Right kidney (tissue), 1 donor: Measurements from ENCODE around the gene TMEFF1.

Experiments used
- DNase-seq: peaks from one replicate; pipeline ENCODE4 v3.0.0-alpha.2; 2016

The TMEFF1 gene

DNA sequence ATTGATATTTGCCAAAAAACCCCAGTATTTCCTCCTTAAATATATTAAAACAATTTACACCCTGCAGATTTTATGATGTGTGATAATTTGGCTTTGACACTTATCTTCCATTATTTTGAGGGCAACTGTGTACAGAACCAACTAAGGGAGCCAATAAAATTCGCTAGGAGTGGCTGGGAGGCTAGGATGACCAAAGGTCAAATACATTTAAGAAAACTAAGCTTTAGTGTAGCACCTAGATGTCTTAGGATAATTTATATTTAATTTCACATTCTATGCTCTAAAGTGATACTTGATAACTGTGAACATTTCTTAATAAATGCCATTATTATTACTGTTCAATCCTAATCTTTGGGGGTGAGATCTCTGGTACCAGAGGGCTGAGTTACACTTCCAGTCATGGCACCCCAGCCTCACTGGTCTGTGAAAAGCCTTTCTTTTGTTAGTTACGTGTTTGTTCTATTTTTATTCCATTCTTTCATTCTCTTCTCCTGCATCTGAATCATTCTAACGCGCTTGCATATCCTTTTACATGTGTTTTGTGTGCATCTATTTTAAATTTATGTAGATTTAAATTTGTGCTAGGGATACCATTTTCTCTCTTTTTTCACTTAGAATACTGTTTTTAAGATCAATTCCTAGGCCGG lies 26.9 kb upstream of the TMEFF1 start:
- no peak for DNase-seq

DNA sequence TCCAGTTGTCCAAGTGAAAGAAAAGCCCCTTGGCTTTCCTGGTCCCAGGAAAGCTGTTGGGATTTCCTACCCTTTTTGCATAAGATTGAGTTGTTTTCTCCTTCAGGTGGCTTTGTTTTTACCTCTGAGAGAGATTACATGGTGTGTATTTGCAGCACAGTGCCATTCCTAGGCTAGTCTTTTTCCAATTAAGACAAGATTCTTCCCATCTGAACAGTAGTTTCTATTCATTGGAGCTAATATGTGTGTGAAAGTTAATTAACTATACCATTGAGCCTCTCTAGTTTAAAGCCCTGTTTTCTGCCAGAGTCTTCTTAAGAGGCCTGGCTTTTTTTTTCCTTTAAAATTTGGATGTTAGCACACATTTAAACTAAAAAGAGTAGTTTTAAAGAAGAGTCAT lies 25.9 kb upstream of the TMEFF1 start:
- no peak for DNase-seq

DNA sequence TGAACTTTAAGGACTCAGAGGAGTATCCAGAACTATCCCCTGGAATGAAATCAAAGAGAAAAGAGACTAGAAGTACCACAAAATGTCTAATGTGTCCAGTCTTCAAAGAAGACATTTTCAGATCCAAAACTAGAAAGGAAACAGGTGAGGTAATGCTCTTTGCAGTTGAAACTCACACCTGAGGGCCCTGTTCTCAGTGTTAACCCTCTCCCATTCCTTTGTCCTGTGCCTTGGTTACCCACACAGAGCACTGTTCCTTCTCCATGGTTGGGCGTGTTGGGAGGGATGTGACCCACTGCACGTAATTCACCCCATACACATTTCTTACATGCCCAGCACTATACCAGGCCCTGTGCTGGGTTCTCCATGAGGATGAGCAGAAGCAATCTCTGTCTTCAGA lies 24.7 kb upstream of the TMEFF1 start:
- no peak for DNase-seq

DNA sequence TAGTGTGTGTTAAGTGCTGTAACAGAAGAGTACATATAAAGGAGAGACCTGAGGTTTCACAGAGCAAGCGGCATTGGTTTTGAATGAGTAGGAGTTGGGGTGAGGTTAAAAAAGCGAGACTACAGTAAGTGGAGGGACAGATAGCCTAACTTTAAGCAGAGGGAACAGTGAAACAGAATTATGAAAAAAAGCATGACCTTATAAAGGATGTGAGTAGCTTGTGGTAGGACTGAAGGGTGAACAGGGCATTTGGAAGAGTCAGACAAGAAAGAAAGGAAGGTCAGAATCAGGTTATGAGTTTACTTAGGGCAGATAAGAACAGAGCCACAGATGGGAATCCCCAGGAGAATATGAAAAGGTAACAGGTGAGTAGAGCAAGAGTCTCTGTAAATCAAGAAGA lies 23.5 kb upstream of the TMEFF1 start:
- no peak for DNase-seq

DNA sequence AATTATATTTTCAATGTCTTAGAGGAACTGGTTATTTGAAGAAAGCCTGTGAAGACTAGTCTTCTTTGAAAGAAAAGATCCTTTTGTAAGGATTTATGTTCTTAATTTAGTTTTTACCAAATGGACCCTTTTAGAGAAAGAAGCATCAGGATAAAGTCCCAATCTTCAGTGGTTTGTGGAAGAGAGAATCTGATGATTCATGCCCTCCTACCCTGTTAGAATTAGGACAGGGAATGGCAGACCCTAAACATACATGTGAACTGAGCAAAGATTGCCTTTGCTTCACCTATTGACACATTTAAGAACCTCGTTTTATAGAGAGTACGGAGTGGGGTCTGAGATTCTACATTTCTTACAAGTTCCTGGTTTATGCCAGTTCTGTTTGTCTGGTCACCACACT lies 20.1 kb upstream of the TMEFF1 start:
- no peak for DNase-seq

DNA sequence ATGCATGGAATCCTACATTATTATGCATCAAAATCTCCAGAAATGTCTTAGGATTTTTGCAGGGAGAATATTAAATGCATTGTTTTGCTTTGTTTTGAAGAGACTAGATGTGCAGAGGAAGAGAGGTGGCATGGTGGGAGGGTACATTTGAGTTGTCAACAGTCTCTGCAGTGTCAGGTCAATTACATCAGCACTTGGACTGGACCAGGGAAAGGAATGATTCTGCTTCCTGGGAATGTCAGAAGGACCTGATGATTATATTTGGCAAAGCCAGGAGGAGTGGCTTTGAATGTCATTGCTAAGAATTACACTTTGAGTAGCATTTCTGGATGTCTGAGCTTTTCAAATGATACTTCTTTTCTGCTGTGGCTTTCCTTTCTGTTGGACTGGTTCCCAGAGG lies 17.5 kb upstream of the TMEFF1 start:
- no peak for DNase-seq

DNA sequence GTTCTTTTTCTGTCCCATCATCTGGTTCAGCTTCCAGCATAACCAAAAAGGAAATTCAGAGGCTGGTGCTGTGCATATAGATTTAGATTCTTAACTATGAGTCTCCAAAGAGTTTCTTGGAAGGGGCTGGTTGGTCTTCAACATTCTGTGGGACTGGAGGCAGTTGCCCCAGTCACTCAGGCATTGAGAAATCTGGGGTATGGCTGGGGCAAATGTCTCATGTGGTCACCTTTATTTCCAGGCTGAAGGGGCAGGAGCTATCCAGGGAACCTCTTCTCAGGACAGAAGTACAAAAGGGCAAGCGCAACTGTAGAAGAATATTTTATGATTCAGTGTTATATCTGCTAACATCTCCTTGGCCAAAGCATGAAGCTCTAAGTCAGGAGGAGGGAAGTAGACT lies 15.4 kb upstream of the TMEFF1 start:
- no peak for DNase-seq

DNA sequence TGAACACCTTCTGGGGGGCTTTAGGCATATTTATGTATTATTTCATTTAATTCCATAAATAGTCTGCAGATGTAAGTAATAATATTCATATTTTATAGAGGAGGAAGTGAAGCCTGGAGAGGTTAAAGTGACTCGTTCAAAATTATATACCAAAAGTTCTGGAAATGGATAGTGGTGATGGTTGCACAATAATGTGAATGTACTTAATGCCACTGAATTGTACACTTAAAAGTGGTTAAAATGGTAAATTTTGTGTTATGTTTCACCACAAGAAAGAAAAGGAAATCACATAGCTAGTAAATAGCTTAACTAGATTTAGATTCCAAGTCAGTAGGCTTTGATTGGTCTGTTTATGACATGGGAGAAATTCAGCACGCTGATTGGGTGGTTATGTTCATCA lies 13.0 kb upstream of the TMEFF1 start:
- DNase-seq: no peak

DNA sequence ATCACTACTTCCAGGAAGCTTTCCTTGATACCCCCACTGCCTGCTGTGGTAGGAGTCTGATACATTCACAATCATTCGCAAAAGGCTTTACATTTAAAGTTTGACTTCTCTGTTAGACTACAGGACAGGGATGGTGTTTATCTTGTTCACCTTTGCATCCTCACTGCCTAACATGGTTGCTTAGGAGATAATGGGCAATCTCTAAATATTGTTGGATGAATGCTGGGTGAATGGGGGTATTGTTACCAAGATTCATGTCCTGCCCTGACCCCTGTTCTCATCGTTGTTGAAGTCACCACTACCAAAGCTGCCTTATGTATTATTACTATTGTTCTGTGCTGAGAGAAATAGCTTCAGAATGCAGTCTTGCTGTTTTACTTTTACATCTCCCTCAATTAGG lies 7.7 kb upstream of the TMEFF1 start:
- no peak for DNase-seq

DNA sequence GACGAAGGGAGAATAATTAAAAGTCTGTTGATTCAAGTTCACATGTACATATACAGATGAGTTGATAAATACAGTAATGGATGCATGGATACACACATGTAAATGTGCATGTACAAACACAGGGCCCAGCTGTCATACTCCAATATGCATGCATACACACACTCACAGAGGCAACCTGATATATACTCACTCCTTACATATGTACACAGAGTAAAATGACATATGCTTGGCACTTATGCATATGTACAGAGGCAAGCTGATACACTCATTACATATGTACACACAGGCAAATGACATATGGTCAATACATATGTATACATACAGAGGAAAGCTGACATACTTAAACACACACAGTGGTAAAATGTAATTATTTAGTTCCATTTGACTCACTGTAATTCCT lies 7.2 kb upstream of the TMEFF1 start:
- DNase-seq: no peak

DNA sequence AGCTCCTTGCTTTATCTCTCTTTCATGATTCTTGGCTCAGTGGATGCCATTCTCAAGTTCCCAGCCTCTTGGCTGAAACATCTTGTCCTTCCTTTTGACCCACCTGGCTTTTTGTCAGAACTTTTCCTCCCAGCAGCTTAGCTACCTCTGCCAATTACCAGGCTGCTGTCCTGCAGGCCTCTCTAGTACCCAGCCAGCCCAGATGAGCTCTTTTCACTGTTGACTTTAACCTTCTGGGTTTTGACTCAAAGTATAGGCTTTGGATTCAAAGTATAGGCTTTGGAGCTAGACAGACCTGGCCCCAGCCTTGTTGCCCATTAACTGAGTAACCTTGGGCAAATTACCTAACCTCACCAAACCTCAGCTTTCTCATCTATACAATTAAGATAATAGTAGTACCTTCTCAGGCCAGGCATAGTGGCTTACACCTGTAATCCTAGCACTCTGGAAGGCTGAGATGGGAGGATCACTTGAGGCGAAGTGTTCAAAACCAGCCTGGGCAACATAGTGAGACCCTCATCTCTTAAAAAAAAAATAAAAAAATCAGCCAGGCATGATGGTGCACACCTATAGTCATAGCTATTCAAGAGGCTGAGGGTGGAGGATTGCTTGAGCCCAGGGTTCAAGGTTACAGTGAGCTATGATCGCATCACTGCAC lies 6.6 kb upstream of the TMEFF1 start:
- DNase-seq: no peak

DNA sequence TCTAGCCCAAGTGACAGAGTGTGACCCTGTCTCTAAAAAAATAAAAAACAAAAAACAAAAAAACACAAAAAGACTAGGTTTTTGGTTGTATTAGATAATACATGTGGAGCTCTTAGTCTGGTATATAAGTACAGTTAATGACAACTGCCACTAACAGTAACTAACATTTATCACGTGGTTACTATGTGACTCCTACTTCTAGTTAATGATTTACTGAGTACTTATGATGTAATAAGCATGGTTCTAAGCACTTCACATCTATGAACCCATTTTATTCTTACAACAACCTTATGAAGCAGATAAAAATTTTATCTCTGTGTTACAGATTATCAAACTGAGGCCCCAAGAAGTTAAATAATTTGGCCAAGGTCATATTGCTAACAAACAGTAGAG lies 6.1 kb upstream of the TMEFF1 start:
- DNase-seq: no peak

DNA sequence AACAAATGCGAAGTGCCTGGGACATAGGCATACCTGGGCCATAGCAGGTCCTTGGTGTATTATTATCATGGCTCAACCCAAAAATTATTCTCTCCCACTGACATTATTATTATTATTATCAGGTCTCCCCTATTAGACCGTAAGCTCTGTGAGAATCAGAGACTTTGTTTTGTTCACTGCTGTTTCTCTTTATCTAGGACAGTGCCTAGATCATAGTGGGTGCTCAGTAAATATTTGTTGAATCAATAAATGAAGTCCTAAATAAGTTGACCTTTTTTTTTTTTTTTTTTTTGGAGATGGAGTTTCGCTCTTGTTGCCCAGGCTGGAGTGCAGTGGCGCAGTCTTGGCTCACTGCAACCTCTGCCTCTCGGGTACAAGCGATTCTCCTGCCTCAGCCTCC lies 4.9 kb upstream of the TMEFF1 start:
- DNase-seq: no peak

DNA sequence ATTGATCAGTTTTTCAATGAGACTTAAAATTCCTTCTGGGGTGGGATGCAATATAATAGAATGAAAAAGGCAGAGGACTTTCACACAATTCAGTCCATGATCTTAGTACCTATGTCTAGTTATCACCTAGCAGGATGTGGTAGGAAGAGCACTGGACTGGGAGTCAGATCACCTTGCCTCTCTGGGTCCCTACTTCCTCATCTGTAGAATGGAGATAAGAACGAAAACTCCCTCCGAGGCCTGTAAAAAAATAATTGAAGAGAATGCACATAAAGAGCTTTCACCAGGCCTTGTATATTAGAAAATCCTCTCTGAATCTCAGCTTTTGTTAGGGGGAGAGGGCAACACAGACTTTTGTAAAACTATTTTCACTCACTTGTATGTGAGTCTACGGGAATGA lies 681 bp upstream of the TMEFF1 start:
- DNase-seq: no peak

DNA sequence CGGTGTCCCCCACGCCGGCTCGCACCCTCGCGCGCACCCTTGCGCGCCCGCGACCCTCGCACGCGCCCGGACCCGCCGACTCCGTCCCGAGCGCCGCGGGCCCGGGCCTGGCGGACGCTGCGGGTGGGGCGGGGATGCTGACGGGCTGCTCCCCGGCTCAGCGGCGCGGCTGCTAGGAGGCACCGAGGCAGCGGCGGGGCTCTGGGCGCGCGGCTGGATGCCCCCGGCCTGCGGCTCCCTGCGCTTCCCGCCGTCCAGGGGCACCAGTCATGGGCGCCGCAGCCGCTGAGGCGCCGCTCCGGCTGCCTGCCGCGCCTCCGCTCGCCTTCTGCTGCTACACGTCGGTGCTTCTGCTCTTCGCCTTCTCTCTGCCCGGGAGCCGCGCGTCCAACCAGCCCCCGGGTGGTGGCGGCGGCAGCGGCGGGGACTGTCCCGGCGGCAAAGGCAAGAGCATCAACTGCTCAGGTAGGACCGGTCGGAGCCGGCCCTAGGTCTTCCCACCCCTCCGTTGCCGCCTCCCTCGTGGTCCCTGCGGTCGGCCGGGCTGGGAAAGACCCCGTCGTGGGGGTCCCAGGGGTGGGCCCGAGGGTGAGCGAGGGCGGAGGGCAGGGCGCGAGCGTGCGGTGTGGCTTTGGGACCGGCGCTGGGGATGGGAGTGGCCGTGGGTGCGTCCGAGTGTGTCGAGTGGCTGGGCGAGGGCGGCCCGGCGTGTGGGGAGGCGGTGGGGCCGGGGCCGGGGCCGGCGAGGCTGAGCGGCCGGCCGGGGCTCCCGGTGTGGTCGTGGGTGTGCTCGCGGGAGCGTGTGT lies 530 bp downstream of the TMEFF1 start:
- peak; percentile 88 for DNase-seq

DNA sequence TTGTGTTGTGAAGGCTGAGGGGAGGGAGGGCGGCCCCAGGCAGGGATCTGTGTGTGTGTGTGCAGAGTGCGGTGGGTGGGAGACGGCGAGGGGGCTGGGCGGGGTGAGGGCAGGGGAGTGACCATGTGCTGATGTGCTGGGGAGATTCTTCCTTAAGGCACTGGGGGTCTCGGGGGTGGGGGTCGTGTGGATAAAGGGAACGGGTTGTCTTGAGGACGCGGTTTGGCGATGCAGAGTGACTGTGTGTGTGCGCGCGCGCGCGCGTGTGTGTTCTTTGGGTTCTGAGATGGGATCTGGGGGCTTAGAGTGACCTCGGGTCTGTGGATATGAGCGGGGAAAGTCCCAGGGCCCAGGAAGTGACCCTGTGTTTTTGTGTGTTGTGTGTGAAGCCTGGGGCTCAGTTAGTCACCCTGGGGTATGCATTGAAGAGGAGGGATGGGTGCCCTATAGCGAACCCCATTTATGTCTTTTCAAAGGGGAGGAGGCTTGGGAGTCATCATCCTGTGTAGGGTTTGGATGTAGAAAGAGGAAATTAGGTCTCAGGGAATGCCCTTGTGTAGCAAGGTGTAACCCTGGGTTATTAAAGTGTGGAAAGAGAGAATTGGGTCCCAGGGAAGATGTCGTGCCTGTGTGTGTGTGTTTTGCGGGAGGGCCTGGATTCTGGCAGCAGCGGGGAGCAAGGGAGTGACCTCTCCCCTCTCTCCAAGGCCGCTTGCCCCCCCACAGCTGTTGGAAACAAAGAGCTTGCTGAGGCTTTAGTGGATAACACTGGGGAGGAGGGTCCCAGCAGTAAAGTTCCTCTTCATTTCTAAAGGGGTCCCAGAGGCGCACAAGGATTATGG lies 1.4 kb downstream of the TMEFF1 start:
- peak; percentile 55 for DNase-seq

DNA sequence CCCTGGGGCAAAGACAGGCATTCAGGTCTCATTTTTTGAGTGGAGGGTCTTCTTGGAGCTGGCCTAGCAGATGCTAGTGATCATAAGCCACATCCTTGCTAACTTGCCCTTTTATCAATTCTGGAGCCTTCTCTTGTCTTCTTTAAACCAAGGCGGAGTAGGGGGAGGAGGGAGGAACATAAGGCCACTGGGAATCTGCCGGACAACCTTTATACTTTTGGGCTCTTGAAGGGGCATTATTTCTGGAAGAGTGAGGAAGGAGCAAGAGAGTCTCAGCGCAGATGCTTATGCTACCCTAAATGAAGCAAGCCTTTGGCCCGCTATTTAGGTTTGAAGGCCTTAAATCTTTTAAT lies 2.0 kb downstream of the TMEFF1 start:
- no peak for DNase-seq

DNA sequence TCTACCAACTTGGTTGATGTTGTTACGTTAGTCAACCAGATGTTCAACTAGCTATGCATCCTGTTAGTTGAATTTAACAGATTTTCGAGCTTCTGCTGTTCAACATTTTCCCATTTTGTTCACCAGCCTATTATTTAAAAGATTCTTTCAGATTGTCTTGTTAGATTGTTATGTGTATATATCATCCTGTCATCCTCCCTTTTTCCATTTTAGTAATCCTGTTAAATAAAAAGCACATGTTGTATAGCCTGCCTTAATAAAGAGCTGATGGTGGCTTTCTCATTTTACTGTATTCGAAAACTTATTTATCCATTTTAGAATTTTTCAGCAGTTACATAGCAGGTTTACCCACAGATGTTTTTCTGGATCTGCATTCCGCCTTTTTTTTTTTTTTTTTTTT lies 4.3 kb downstream of the TMEFF1 start:
- no peak for DNase-seq

DNA sequence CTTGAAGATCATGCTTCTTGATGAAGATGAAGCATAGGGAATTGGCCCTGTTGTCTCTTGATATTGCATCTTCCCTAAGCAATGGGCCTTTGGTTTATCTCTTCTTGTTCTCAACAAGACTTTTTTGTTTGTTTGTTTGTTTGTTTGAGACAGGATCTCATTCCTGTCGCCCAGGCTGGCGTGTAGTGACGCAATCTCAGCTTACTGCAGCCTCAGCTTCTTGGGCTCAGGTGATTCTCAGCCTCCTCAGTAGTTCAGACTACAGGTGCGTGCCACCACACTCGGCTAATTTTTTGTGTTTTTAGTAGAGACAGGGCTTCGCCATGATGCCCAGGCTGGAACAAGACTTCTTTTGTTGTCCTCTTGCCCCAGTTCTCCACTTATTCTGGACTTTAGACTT lies 5.2 kb downstream of the TMEFF1 start:
- no peak for DNase-seq

DNA sequence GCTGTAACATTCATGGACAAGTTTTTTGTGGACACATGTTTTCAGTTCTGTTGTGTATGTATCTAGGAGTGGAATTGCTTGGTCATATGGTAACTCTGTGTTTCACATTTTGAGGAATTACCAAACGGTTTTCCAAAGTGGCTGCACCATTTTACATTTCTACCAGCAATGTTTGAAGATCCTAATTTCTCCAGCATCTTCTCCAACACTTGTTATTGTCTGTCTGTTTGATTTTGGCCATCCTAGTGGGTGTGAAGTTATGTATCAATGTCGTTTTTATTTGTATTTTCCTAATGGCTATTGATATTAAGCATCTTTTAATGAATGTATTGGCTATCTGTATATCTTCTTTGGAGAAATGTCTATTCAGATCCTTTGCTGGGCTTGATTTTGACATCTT lies 6.9 kb downstream of the TMEFF1 start:
- no peak for DNase-seq

DNA sequence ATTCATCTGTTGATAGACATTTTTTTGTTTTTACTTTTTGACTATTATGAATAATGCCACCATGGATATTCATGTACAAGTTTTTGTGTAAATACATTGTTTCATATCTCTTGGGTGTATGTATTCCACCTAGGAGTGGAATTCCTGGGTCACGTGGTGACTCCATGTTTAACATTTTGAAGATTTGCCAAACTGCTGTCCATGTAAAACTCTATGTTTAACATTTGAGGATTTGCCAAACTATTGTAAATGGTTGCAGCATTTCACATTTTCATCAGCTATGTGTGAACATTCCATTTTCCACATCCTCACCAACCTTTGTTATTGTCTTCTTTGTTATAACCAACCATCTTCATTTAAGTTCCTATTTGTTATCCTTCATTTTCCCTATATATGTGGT lies 12.2 kb downstream of the TMEFF1 start:
- no peak for DNase-seq

DNA sequence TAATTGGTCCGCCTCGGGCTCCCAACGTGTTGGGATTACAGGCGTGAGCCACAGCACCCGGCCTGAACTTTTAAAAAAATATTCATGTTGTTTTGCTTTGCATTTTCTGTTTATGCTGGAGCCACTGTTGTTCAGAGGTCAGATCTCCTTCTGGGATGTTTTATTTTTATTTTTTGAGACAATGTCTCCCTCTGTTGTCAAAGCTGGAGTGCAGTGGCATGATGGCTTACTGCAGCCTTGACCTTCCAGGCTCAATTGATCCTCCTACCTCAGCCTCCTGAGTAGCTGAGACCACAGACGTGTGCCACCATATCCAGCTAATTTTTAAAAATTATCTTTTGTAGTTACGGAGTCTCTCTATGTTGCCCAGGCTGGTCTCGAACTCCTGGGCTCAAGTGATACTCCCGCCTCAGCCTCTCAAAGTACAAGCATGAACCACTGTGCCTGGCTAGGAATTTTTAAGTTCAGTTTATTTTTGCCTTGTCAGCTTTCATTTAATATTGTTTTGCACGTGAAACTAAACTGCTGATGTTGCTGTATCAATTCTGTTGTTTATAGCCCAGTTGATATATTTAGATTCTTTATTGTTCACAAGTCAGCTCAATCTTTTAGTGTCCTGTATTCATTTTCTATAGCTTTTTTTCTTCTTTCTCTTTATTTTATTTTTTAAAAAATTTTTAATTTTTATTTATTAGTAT lies 13.7 kb downstream of the TMEFF1 start:
- no peak for DNase-seq
